IMR-90 (cell line): ENCODE data around the gene SPATA31E1.

ENCODE experiments used
- BHLHE40 ChIP-seq: fragments of 150-350 bp; IDR thresholded peaks from 2 replicates; pipeline ENCODE4 v1.6.1; 2016; ENCODE audit warnings: mild to moderate bottlenecking, low read depth, low read length
- CEBPB ChIP-seq: IDR thresholded peaks from 2 replicates; pipeline ENCODE4 v1.6.1; 2012; ENCODE audit warnings: low read depth, low read length, improper control_type of control experiment
- CHD1 ChIP-seq: IDR thresholded peaks from 2 replicates; pipeline ENCODE4 v1.6.1; 2012; ENCODE audit warnings: low read depth, low read length, improper control_type of control experiment
- MAFK ChIP-seq: IDR thresholded peaks from 2 replicates; pipeline ENCODE4 v1.6.1; 2012; ENCODE audit warnings: low read depth, low read length, improper control_type of control experiment
- MAZ ChIP-seq: IDR thresholded peaks from 2 replicates; pipeline ENCODE4 v1.6.1; 2012; ENCODE audit warnings: low read depth, mild to moderate bottlenecking, low read length, improper control_type of control experiment, moderate library complexity, borderline replicate concordance
- NFE2L2 ChIP-seq: fragments of 150-350 bp; IDR thresholded peaks from 2 replicates; pipeline ENCODE4 v1.6.1; 2016; ENCODE audit warnings: low read depth, mild to moderate bottlenecking, low read length
- POLR2A ChIP-seq: IDR thresholded peaks from 2 replicates; pipeline ENCODE4 v1.6.1; 2012; ENCODE audit warnings: mild to moderate bottlenecking, low read depth, low read length
- RAD21 ChIP-seq: IDR thresholded peaks from 2 replicates; pipeline ENCODE4 v1.6.1; 2012; ENCODE audit warnings: low read length, improper control_type of control experiment
- RCOR1 ChIP-seq: IDR thresholded peaks from 2 replicates; pipeline ENCODE4 v1.6.1; 2012; ENCODE audit warnings: mild to moderate bottlenecking, low read length, improper control_type of control experiment; ENCODE audit not compliant: insufficient replicate concordance
- TF ChIP-seq, protein P1 (sequence below): conservative IDR thresholded peaks from 2 replicates; pipeline ENCODE4 v1.5.1; 2012; ENCODE audit warnings: mild to moderate bottlenecking, low read depth, low read length, improper control_type of control experiment
- TF ChIP-seq, protein P2 (sequence below): fragments of 150-350 bp; IDR thresholded peaks from 2 replicates; pipeline ENCODE4 v1.6.1; 2017; ENCODE audit warnings: mild to moderate bottlenecking, antibody characterized with exemption, low read length, low read depth

DNA sequence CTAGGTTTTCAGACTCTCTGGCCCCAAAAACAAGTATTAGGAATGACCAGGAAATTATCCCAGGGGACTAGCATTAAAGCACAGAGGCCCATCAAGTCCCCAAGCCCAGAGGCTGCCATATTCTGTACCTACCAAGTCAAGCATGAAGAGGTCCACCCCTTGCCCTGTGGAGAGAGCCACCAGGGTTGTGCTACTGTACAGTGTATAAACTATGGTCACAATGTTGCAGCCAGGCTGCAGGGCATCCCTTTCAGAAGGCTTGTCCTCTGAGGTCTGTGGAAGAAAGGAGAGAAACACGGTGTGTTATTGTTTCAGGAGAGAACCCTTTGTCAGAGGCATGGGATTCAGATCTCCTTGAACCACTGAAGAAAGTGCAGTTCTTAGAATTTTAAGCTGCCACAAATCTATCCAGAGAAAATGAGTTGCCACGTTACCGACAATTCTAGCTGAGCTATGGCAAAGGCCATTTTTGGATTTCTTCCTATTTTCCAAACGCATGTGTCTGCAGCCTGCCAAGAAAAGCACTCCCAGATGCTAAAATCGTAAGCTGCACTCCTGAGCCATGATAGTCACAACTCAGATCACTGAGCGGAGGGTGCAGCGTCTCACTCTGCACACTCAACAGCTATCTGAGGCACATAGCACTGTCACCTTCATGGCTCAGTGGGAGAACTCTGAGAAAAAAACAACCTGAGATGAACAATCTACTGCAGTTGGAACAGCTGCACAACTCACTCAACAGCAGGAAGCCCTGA, 45.5 kb upstream of the SPATA31E1 start:
- TF ChIP-seq, protein P1, sequence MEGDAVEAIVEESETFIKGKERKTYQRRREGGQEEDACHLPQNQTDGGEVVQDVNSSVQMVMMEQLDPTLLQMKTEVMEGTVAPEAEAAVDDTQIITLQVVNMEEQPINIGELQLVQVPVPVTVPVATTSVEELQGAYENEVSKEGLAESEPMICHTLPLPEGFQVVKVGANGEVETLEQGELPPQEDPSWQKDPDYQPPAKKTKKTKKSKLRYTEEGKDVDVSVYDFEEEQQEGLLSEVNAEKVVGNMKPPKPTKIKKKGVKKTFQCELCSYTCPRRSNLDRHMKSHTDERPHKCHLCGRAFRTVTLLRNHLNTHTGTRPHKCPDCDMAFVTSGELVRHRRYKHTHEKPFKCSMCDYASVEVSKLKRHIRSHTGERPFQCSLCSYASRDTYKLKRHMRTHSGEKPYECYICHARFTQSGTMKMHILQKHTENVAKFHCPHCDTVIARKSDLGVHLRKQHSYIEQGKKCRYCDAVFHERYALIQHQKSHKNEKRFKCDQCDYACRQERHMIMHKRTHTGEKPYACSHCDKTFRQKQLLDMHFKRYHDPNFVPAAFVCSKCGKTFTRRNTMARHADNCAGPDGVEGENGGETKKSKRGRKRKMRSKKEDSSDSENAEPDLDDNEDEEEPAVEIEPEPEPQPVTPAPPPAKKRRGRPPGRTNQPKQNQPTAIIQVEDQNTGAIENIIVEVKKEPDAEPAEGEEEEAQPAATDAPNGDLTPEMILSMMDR, result no peak
- TF ChIP-seq RAD21, result no peak
- no peak for TF ChIP-seq BHLHE40
- no peak for TF ChIP-seq MAFK
- TF ChIP-seq RCOR1, result no peak
- TF ChIP-seq CEBPB, result no peak
- TF ChIP-seq POLR2A, result no peak
- TF ChIP-seq, protein P2, sequence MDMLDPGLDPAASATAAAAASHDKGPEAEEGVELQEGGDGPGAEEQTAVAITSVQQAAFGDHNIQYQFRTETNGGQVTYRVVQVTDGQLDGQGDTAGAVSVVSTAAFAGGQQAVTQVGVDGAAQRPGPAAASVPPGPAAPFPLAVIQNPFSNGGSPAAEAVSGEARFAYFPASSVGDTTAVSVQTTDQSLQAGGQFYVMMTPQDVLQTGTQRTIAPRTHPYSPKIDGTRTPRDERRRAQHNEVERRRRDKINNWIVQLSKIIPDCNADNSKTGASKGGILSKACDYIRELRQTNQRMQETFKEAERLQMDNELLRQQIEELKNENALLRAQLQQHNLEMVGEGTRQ, result no peak
- no peak for TF ChIP-seq NFE2L2
- TF ChIP-seq CHD1, result no peak
- TF ChIP-seq MAZ, result no peak
